ENCODE data around the gene PCNT. TPM values are rescaled to one million over a fixed set of nuclear protein-coding genes. Genes with fewer than 3 reads are reported as not detected.

PCNT gene
- total RNA-seq, 4 donors from 2014 or later = 200 to 431 (median 290) TPM

DNA sequence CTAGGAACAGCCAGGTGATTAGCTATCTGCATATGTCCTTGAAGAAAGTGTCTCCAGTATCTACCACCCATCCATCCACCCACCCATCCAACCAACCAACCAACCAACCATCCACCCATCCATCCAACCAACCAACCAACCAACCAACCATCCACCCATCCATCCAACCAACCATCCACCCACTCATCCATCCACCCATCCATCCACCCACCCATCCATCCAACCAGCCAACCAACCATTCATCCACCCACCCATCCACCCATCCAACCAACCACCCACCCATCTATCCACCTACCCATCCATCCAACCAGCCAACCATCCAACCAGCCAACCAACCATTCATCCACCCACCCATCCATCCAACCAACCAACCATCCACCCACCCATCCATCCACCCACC is 12.4 kb upstream of the PCNT start:
- Histone ChIP-seq H3K27ac (no peak overlapping the region), H3K27me3 (no peaks in the 10 kb centered on the region), H3K4me1 (no peaks in the 10 kb centered on the region), H3K9me3 (no peaks in the 10 kb centered on the region), H3K36me3 (no peaks in the 10 kb centered on the region), H3K4me3 (no peak overlapping the region)
- TF ChIP-seq, protein P1, sequence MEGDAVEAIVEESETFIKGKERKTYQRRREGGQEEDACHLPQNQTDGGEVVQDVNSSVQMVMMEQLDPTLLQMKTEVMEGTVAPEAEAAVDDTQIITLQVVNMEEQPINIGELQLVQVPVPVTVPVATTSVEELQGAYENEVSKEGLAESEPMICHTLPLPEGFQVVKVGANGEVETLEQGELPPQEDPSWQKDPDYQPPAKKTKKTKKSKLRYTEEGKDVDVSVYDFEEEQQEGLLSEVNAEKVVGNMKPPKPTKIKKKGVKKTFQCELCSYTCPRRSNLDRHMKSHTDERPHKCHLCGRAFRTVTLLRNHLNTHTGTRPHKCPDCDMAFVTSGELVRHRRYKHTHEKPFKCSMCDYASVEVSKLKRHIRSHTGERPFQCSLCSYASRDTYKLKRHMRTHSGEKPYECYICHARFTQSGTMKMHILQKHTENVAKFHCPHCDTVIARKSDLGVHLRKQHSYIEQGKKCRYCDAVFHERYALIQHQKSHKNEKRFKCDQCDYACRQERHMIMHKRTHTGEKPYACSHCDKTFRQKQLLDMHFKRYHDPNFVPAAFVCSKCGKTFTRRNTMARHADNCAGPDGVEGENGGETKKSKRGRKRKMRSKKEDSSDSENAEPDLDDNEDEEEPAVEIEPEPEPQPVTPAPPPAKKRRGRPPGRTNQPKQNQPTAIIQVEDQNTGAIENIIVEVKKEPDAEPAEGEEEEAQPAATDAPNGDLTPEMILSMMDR (IDR thresholded peaks at IDR 0.05 in 4 of 5, conservative IDR thresholded peaks at IDR 0.05 in 1 of 5) = no peak
- no peak for TF ChIP-seq POLR2A (IDR thresholded peaks at IDR 0.05)
- in situ Hi-C loops (cut with MboI; ENCODE audit: low sequenced_read_pairs in 4 of 4) = no loop called here
- intact Hi-C loops (cut with DNase I; ENCODE audit: low total_unique reads) = no loop called here
- ATAC-seq = no peak
- no peak for DNase-seq

DNA sequence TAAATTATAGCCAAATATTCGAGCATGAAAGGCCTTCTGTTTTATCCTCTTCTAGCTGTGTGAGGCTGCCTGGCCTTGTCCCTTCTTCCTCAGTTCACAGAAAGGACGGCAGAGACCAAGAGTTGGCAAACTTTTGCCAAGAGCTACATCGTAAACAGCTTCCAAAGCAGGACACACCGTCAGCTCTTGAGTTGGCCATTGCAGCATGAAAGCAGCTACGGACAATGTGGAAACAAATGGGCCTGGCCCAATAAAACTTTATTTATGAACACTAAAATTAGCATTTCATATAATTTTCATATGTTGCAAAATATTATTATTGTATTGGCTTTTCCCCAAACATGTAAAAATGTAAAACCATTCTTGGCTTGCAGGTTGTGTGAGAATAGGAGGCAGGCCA is 11.0 kb upstream of the PCNT start:
- Histone ChIP-seq H3K27me3 (no peaks in the 10 kb centered on the region), H3K27ac (no peak overlapping the region), H3K36me3 (no peaks in the 10 kb centered on the region), H3K4me1 (no peaks in the 10 kb centered on the region), H3K4me3 (no peak overlapping the region), H3K9me3 (no peaks in the 10 kb centered on the region)
- in situ Hi-C loops (cut with MboI; ENCODE audit: low sequenced_read_pairs in 4 of 4) (no loop called here), intact Hi-C loops (cut with DNase I; ENCODE audit: low total_unique reads) (no loop called here)
- ATAC-seq = no peak
- no peak for DNase-seq
- TF ChIP-seq, protein P1 (IDR thresholded peaks at IDR 0.05 in 4 of 5, conservative IDR thresholded peaks at IDR 0.05 in 1 of 5) = no peak
- no peak for TF ChIP-seq POLR2A (IDR thresholded peaks at IDR 0.05)

- in situ Hi-C loops (cut with MboI; ENCODE audit: low sequenced_read_pairs in 4 of 4) = no loop called here
- Histone ChIP-seq H3K4me1 (no peaks in the 10 kb centered on the region), H3K36me3 (no peaks in the 10 kb centered on the region), H3K27ac (no peak overlapping the region), H3K4me3 (no peak overlapping the region), H3K27me3 (no peaks in the 10 kb centered on the region), H3K9me3 (no peaks in the 10 kb centered on the region)
- TF ChIP-seq, protein P1 (IDR thresholded peaks at IDR 0.05 in 4 of 5, conservative IDR thresholded peaks at IDR 0.05 in 1 of 5) = no peak
- no peak for TF ChIP-seq POLR2A (IDR thresholded peaks at IDR 0.05)
- DNase-seq (no peak), ATAC-seq (no peak)
- intact Hi-C loops (cut with DNase I; ENCODE audit: low total_unique reads) = no loop called here
These were observed 9.4 kb upstream of the PCNT start for GRCh38 chr21:46314441-46315020.

DNA sequence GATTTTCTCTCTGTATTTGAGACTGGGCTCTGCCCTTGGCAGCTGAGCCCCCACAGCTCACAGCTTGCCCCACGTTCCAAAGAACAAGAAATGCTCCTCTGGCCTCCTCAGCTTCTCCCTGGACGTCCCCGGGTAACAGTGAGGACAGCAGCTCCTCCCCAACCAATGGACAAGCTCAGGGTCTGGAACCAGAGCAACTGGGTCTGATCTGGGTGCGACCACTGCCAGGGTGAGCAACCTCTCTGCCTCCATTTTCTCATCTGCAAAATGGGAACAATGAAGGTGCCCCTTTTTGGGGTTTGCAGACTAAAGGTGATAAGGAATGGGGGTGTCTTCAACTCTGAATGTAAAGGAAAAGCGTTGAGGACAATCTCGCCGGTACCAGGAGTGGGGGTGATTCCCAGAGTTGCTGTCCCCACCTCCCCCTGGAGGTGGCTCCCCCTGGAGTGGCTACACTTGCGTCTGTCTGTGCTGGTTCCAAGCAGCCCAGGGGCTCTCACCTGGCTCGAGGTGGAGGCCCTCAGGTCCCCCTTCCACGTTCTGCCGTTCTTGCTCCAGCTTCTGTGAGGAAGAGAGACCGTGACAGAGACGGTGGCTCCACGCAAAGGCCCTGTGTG is 7.1 kb upstream of the PCNT start:
- Histone ChIP-seq H3K4me1 (no peaks in the 10 kb centered on the region), H3K27me3 (no peaks in the 10 kb centered on the region), H3K9me3 (no peaks in the 10 kb centered on the region), H3K4me3 (no peak overlapping the region), H3K27ac (no peak overlapping the region), H3K36me3 (no peaks in the 10 kb centered on the region)
- TF ChIP-seq POLR2A (IDR thresholded peaks at IDR 0.05) = no peak
- TF ChIP-seq, protein P1 (IDR thresholded peaks at IDR 0.05 in 4 of 5, conservative IDR thresholded peaks at IDR 0.05 in 1 of 5) = no peak
- DNase-seq = no peak
- no peak for ATAC-seq
- intact Hi-C loops (cut with DNase I; ENCODE audit: low total_unique reads) (loop anchor here (1.0 kb wide), 1 partner anchor 10 kb away; no protein-coding TSS in a partner anchor), in situ Hi-C loops (cut with MboI; ENCODE audit: low sequenced_read_pairs in 4 of 4) (no loop called here)
